Body of pancreas (tissue), 4 donors: ENCODE measurements around the gene NOSTRIN. TPM values are rescaled to one million over a fixed set of nuclear protein-coding genes. Genes with fewer than 3 reads are reported as not detected.

Experiments
- ATAC-seq: fragments of 150-250 bp; one replicate; pipeline ENCODE4 v1.9.1; 2016
- DNase-seq, 4 donors: peaks; one replicate each; pipeline ENCODE4 v3.0.0-alpha.2; 2019
- H3K27ac ChIP-seq, 4 donors: fragments of 200-600 bp; sonication (generic); 1 replicate in 3 of 4; 2 replicates in 1 of 4; pipeline versions ENCODE4 v1.5.1 to v1.6.1; 2016 to 2019; ENCODE audit warnings: mild to moderate bottlenecking in 1 of 4, mixed read lengths in 1 of 4, moderate library complexity in 1 of 4
- H3K27me3 ChIP-seq, 2 donors: fragments of 200-600 bp; sonication (generic); one replicate each; pipeline ENCODE4 v1.6.0; 2016; ENCODE audit warnings: mild to moderate bottlenecking in 1 of 2
- H3K36me3 ChIP-seq, 2 donors: fragments of 200-600 bp; sonication (generic); replicated peaks in 1 of 2; 2 replicates each; pipeline ENCODE4 v1.5.1; 2016; ENCODE audit warnings: low read depth in 2 of 2; ENCODE audit not compliant: insufficient read depth in 1 of 2
- H3K4me1 ChIP-seq: fragments of 200-600 bp; sonication (generic); one replicate; pipeline ENCODE4 v1.6.0; 2016
- H3K4me3 ChIP-seq, 2 donors: fragments of 200-600 bp; sonication (generic); 1 replicate in 1 of 2; 2 replicates in 1 of 2; pipeline ENCODE4 v1.5.1; 2016 to 2019
- H3K9me3 ChIP-seq, 3 donors: fragments of 200-600 bp; sonication (generic); 1 replicate in 2 of 3; 2 replicates in 1 of 3; pipeline ENCODE4 v1.5.1; 2016
- POLR2A ChIP-seq, 3 donors: fragments of 450-650 bp; IDR thresholded peaks; one replicate each; pipeline ENCODE4 v1.6.1; 2016; ENCODE audit warnings: antibody characterized with exemption in 3 of 3, mild to moderate bottlenecking in 2 of 3
- WGBS, 2 donors: methylation state at CpG; one replicate each; pipeline ENCODE4 v1.1.5; 2017; 5-methylcytosine and 5-hydroxymethylcytosine counted together
- intact Hi-C: fragments of 100-400 bp; cut with DNase I; formaldehyde crosslinking; loops from one replicate; pipeline ENCODE4 v1.15.1; 2023
- total RNA-seq, 2 donors: library from RNA; depleted of rRNA; stranded (reverse); fragments of >200 nt; gene quantifications; one replicate each; pipeline ENCODE4 v1.1.0, GENCODE V29; 2016
- TF ChIP-seq, protein P1 (sequence below), 7 experiments: fragments of 450-650 bp in 4 of 7; fragments of 200-600 bp in 3 of 7; sonication (generic) in 3 of 7; IDR thresholded peaks; one replicate each; pipeline ENCODE4 v1.5.1; 2016 to 2019; ENCODE audit warnings: antibody characterized with exemption in 7 of 7

Gene NOSTRIN
- total RNA-seq, 2 donors from 2014 or later, result 34.8 to 64.3 TPM

GRCh38 chr2:168897449-168897848 lies 95.0 kb downstream of the NOSTRIN start:
- 57 to 64% methylated on average over 1 of the region's 1 CpG for WGBS, 2 donors
- Histone ChIP-seq H3K4me1 (no peaks in the 10 kb centered on the region), H3K27ac (no peak overlapping the region), H3K36me3 (no peaks in the 10 kb centered on the region), H3K9me3 (no peaks in the 10 kb centered on the region), H3K4me3 (no peak overlapping the region), H3K27me3 (no peaks in the 10 kb centered on the region)
- DNase-seq, result no peak
- no peak for ATAC-seq
- TF ChIP-seq, protein P1, sequence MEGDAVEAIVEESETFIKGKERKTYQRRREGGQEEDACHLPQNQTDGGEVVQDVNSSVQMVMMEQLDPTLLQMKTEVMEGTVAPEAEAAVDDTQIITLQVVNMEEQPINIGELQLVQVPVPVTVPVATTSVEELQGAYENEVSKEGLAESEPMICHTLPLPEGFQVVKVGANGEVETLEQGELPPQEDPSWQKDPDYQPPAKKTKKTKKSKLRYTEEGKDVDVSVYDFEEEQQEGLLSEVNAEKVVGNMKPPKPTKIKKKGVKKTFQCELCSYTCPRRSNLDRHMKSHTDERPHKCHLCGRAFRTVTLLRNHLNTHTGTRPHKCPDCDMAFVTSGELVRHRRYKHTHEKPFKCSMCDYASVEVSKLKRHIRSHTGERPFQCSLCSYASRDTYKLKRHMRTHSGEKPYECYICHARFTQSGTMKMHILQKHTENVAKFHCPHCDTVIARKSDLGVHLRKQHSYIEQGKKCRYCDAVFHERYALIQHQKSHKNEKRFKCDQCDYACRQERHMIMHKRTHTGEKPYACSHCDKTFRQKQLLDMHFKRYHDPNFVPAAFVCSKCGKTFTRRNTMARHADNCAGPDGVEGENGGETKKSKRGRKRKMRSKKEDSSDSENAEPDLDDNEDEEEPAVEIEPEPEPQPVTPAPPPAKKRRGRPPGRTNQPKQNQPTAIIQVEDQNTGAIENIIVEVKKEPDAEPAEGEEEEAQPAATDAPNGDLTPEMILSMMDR (IDR thresholded peaks at IDR 0.05), result no peak
- no peak for TF ChIP-seq POLR2A (IDR thresholded peaks at IDR 0.05)
- intact Hi-C loops, result no loop called here

DNA sequence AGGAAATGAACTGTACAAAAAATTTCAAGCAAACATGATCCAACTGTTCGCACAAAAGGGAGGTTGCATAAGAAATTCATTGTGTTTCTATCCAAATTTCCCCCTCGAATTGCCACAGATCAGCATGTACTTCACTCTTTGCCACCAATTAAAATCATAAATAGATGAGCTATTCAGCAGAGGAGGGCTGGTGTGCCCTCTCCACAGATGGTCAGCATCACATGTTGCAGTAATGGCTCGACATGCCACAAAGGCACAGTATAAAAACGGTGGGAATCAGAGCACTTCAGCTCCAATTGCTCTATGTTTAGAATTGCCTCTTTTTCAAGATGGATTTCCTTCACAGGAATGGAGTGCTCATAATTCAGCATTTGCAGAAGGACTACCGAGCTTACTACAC lies 98.6 kb downstream of the NOSTRIN start, which contains the start of gene G6PC2:
Gene G6PC2 (plus strand): TSS at position 289 of the 400 bp plus-strand sequence. CDS start 41 bp downstream, at position 330.
- intact Hi-C loops, result no loop called here
- no peaks in the 10 kb centered on the region for H3K27me3 ChIP-seq
- 54 to 67% methylated on average over 5 of the region's 5 CpGs for WGBS, 2 donors
- ATAC-seq (no peak), DNase-seq (peak in 2 of 4 donors; percentile 22 to 34)
- H3K36me3 ChIP-seq, result no peaks in the 10 kb centered on the region
- no peaks in the 10 kb centered on the region for H3K4me1 ChIP-seq
- H3K4me3 ChIP-seq, result no peak within 1 kb of the TSS
- no peaks in the 10 kb centered on the region for H3K9me3 ChIP-seq
- TF ChIP-seq, protein P1 (IDR thresholded peaks at IDR 0.05), result no peak
- TF ChIP-seq POLR2A (IDR thresholded peaks at IDR 0.05), result peak in 2 of 3 donors; percentile 27 to 29
- no peak within 1 kb of the TSS for H3K27ac ChIP-seq

DNA sequence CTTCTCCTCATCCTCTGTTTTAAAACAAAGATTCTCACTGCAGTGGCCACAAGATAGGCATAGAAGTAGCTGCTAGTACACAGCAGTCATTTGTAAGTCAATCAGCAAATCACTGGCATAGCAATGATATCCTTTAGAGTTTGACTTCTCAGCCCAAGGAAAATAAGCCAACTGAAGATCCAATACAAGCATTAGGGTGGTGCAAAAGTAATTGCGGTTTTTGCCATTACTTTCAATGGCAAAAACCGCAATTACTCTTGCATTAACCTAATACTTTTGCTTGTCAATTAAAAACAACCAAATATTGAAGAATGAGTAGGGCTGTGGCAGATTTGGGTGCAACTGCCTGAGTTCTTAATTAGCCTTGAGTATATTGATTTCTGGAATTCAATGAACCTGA lies 101.5 kb downstream of the NOSTRIN start:
- WGBS, 2 donors, result 86% methylated on average over 2 of the region's 2 CpGs
- Histone ChIP-seq H3K4me3 (no peak overlapping the region), H3K9me3 (no peaks in the 10 kb centered on the region), H3K36me3 (no peaks in the 10 kb centered on the region), H3K27me3 (no peaks in the 10 kb centered on the region), H3K27ac (no peak overlapping the region), H3K4me1 (no peaks in the 10 kb centered on the region)
- TF ChIP-seq, protein P1 (IDR thresholded peaks at IDR 0.05), result no peak
- no peak for TF ChIP-seq POLR2A (IDR thresholded peaks at IDR 0.05)
- ATAC-seq (no peak), DNase-seq (no peak)
- intact Hi-C loops, result no loop called here

DNA sequence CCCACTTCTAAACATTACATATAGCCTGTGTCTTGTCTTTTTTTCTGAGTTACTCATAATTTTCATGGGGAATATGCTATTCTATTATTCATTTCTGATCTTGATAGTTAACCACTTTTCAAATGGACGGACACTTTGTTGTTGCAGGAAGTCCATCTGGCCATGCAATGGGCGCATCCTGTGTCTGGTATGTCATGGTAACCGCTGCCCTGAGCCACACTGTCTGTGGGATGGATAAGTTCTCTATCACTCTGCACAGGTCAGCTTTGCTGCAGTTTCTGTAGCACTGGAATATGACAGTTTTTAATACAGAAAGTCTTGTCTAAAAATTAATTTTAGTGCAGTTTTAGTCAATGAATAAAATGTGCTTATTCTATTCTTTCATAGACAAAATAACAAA lies 101.9 kb downstream of the NOSTRIN start:
- Histone ChIP-seq H3K9me3 (no peaks in the 10 kb centered on the region), H3K4me3 (no peak overlapping the region), H3K36me3 (no peaks in the 10 kb centered on the region), H3K27me3 (no peaks in the 10 kb centered on the region), H3K4me1 (no peaks in the 10 kb centered on the region), H3K27ac (no peak overlapping the region)
- intact Hi-C loops, result no loop called here
- no peak for DNase-seq
- 80 to 98% methylated on average over 3 of the region's 3 CpGs for WGBS, 2 donors
- no peak for ATAC-seq
- TF ChIP-seq, protein P1 (IDR thresholded peaks at IDR 0.05), result no peak
- no peak for TF ChIP-seq POLR2A (IDR thresholded peaks at IDR 0.05)

DNA sequence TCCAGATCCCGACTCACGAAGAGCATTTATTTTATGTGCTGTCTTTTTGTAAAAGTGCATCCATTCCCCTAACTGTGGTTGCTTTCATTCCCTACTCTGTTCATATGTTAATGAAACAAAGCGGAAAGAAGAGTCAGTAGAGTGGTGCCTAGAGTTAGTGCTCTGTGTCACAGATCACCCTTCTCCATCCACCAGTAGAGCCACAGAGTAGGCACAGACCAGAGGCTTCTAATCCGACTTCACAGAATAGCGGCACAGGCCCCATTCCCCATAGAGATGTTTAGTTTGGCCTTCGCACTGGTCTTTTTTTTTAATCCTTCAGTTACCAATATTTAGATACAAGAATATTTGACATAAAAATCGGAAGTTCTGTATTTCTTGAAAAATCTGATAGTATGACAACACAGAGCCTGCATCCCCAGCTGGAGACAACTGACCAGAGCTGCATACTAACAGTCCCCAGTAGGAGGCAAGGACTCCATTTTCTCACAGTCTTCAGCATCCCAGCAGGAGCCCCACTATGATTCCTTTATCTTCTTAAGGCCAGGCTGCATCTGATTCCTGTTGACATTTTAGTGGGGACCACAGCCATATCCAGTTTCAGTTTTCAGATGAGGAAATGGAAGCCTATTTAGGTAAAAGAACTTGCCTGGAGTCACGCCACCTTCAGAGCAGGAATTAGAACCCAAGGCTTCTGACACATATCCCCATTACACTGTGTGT lies 105.7 kb downstream of the NOSTRIN start:
- Histone ChIP-seq H3K27ac (no peak overlapping the region), H3K4me3 (no peak overlapping the region), H3K36me3 (no peaks in the 10 kb centered on the region), H3K27me3 (no peaks in the 10 kb centered on the region), H3K4me1 (peaks cover 8% of the 10 kb centered on the region), H3K9me3 (no peaks in the 10 kb centered on the region)
- intact Hi-C loops, result no loop called here
- DNase-seq, result no peak
- TF ChIP-seq POLR2A (IDR thresholded peaks at IDR 0.05), result no peak
- TF ChIP-seq, protein P1 (IDR thresholded peaks at IDR 0.05), result no peak
- no peak for ATAC-seq
- WGBS, 2 donors, result 90 to 91% methylated on average over 8 of the region's 8 CpGs
